SK-N-SH treated with all-trans-retinoic acid at 6 μM for 48 hours (cell line): ENCODE measurements around the gene AR.

Experiments
- ATAC-seq: fragments of 200-7000 bp; cut with Tn5 transposase; 3 replicates; pipeline ENCODE4 v1.9.1; 2020; ENCODE audit warnings: mild to moderate bottlenecking, moderate library complexity
- ARNTL ChIP-seq: fragments of 450-650 bp; formaldehyde crosslinking; IDR thresholded peaks from 2 replicates; pipeline ENCODE4 v1.5.0; 2020; ENCODE audit warnings: low read depth, mild to moderate bottlenecking, moderate library complexity, borderline replicate concordance
- BACH2 ChIP-seq: fragments of 250-450 bp; sonication (Bioruptor Pico); IDR thresholded peaks from 2 replicates; pipeline ENCODE4 v1.9.0; 2021; ENCODE audit warnings: mild to moderate bottlenecking, borderline replicate concordance
- CREB5 ChIP-seq: fragments of 250-450 bp; sonication (Bioruptor Pico); IDR thresholded peaks from 2 replicates; pipeline ENCODE4 v1.5.1; 2020; ENCODE audit warnings: low read depth, mild to moderate bottlenecking, moderate library complexity
- CSDC2 ChIP-seq: fragments of 250-450 bp; sonication (Bioruptor Pico); IDR thresholded peaks from 2 replicates; pipeline ENCODE4 v1.5.0; 2020; ENCODE audit warnings: mild to moderate bottlenecking, moderate library complexity
- CSRNP3 ChIP-seq: fragments of 250-450 bp; sonication (Bioruptor Pico); IDR thresholded peaks from 2 replicates; pipeline ENCODE4 v1.5.1; 2021; ENCODE audit warnings: mild to moderate bottlenecking, moderate library complexity
- ESRRG ChIP-seq: fragments of 250-450 bp; sonication (Bioruptor Pico); IDR thresholded peaks from 2 replicates; pipeline ENCODE4 v1.6.1; 2021; ENCODE audit warnings: mild to moderate bottlenecking
- GLIS3 ChIP-seq: fragments of 250-450 bp; sonication (Bioruptor Pico); IDR thresholded peaks from 2 replicates; pipeline ENCODE4 v1.5.0; 2020; ENCODE audit warnings: mild to moderate bottlenecking, moderate library complexity
- ISL1 ChIP-seq: fragments of 250-450 bp; sonication (Bioruptor Pico); IDR thresholded peaks from 2 replicates; pipeline ENCODE4 v2.1.2; 2022; ENCODE audit warnings: mild to moderate bottlenecking, moderate library complexity
- OSR1 ChIP-seq: fragments of 250-450 bp; sonication (Bioruptor Pico); IDR thresholded peaks from 2 replicates; pipeline ENCODE4 v1.8.0; 2022; ENCODE audit warnings: moderate library complexity, mild to moderate bottlenecking, inconsistent platforms
- PATZ1 ChIP-seq: fragments of 250-450 bp; sonication (Bioruptor Pico); IDR thresholded peaks from 2 replicates; pipeline ENCODE4 v1.8.0; 2020; ENCODE audit warnings: mild to moderate bottlenecking, moderate library complexity, borderline replicate concordance
- POU6F1 ChIP-seq: fragments of 250-450 bp; sonication (Bioruptor Pico); IDR thresholded peaks from 2 replicates; pipeline ENCODE4 v1.8.0; 2021; ENCODE audit warnings: low read depth, mild to moderate bottlenecking, moderate library complexity, borderline replicate concordance
- PPARA ChIP-seq: fragments of 250-450 bp; sonication (Bioruptor Pico); IDR thresholded peaks from 2 replicates; pipeline ENCODE4 v1.5.0; 2020; ENCODE audit warnings: mild to moderate bottlenecking, borderline replicate concordance
- RARB ChIP-seq: fragments of 250-450 bp; sonication (Bioruptor Pico); IDR thresholded peaks from 2 replicates; pipeline ENCODE4 v1.8.0; 2021; ENCODE audit warnings: mild to moderate bottlenecking, moderate library complexity
- SNAI2 ChIP-seq: fragments of 250-450 bp; sonication (Bioruptor Pico); IDR thresholded peaks from 2 replicates; pipeline ENCODE4 v1.5.0; 2020; ENCODE audit warnings: mild to moderate bottlenecking, moderate library complexity
- TSHZ2 ChIP-seq: fragments of 250-450 bp; sonication (Bioruptor Pico); IDR thresholded peaks from 2 replicates; pipeline ENCODE4 v1.5.0; 2020; ENCODE audit warnings: mild to moderate bottlenecking, moderate library complexity
- ZC3H10 ChIP-seq: fragments of 250-450 bp; sonication (Bioruptor Pico); IDR thresholded peaks from 2 replicates; pipeline ENCODE4 v1.5.1; 2021; ENCODE audit warnings: mild to moderate bottlenecking, moderate library complexity
- ZFP3 ChIP-seq: fragments of 250-450 bp; sonication (Bioruptor Pico); IDR thresholded peaks from 2 replicates; pipeline ENCODE4 v1.5.0; 2020; ENCODE audit warnings: mild to moderate bottlenecking, moderate library complexity
- ZFP30 ChIP-seq: fragments of 450-650 bp; formaldehyde crosslinking; IDR thresholded peaks from 2 replicates; pipeline ENCODE4 v1.5.0; 2022; ENCODE audit warnings: mild to moderate bottlenecking, moderate library complexity
- ZNF565 ChIP-seq: fragments of 450-650 bp; formaldehyde crosslinking; conservative IDR thresholded peaks from 2 replicates; pipeline ENCODE4 v1.5.0; 2020; ENCODE audit warnings: low read depth, mild to moderate bottlenecking, moderate library complexity
- ZNF8 ChIP-seq: fragments of 450-650 bp; formaldehyde crosslinking; IDR thresholded peaks from 2 replicates; pipeline ENCODE4 v1.5.0; 2020; ENCODE audit warnings: mild to moderate bottlenecking, moderate library complexity

AR gene

GRCh38 chrX:67570839-67571238, 27.0 kb downstream of the AR start:
- TF ChIP-seq POU6F1 (CRISPR knock-in tag) (no peak), ESRRG (CRISPR knock-in tag) (no peak), BACH2 (no peak), GLIS3 (CRISPR knock-in tag) (no peak), ZFP3 (CRISPR knock-in tag) (no peak), ISL1 (CRISPR knock-in tag) (no peak), ZFP30 (no peak), ARNTL (CRISPR knock-in tag) (no peak), PATZ1 (CRISPR knock-in tag) (no peak), ZC3H10 (CRISPR knock-in tag) (no peak), PPARA (no peak), CSDC2 (no peak), CREB5 (no peak), TSHZ2 (no peak), ZNF8 (CRISPR knock-in tag) (no peak), CSRNP3 (CRISPR knock-in tag) (no peak), SNAI2 (CRISPR knock-in tag) (no peak)
- no peak for ATAC-seq

- TF ChIP-seq RARB (CRISPR knock-in tag), result no peak
- no peak for TF ChIP-seq ZNF8 (CRISPR knock-in tag)
- ATAC-seq, result no peak
These were observed 30.9 kb downstream of the AR start for GRCh38 chrX:67574696-67575095.

- no peak for ATAC-seq
- no peak for TF ChIP-seq OSR1 (CRISPR knock-in tag)
- TF ChIP-seq CREB5, result no peak
- TF ChIP-seq SNAI2 (CRISPR knock-in tag), result no peak
- no peak for TF ChIP-seq ZFP30
- no peak for TF ChIP-seq TSHZ2
- no peak for TF ChIP-seq RARB (CRISPR knock-in tag)
- no peak for TF ChIP-seq BACH2
- no peak for TF ChIP-seq ESRRG (CRISPR knock-in tag)
- TF ChIP-seq ZNF565 (CRISPR knock-in tag), result no peak
- TF ChIP-seq ZC3H10 (CRISPR knock-in tag), result no peak
- TF ChIP-seq ZFP3 (CRISPR knock-in tag), result no peak
- no peak for TF ChIP-seq PPARA
- no peak for TF ChIP-seq CSRNP3 (CRISPR knock-in tag)
- no peak for TF ChIP-seq ARNTL (CRISPR knock-in tag)
- no peak for TF ChIP-seq CSDC2
- no peak for TF ChIP-seq ZNF8 (CRISPR knock-in tag)
- no peak for TF ChIP-seq POU6F1 (CRISPR knock-in tag)
These were observed 38.6 kb downstream of the AR start for GRCh38 chrX:67582436-67582835.
